Lung microvascular endothelial cell (primary cell): Measurements from ENCODE around the gene C2CD3. TPM values are rescaled to one million over a fixed set of nuclear protein-coding genes. Genes with fewer than 3 reads are reported as not detected.

ENCODE experiments used
- DNase-seq, 2 donors: peaks; one replicate each; pipeline versions ENCODE4 v3.0.0 to v3.0.0-alpha.2; 2010; ENCODE audit warnings: low read depth in 2 of 2
- total RNA-seq: library from RNA; depleted of rRNA; stranded (reverse); fragments of >200 nt; gene quantifications from 2 replicates; pipeline ENCODE4 v1.2.1, GENCODE V29; 2014

The C2CD3 gene
- total RNA-seq, 1 donor from 2014 or later = 10.7 TPM

DNA sequence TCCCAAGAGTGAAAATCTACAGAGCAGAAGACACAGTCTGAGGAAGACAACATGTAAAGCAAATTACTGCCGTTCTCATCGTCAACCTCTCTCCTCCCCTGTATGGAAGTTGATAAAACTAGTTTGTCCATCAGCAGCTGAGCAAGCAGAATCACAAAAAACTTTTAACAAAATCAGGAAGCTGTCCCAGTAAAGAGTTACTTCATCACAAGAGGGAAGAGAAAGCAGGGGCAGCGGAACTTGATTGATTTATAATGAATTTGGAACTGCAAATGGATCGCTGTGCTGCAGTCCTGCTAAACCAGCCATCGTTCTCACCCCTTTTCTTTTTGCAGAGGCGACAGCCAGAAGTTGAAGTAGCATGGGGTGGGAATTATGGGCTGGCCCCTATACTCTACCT, 148.3 kb downstream of the C2CD3 start:
- DNase-seq = no peak

DNA sequence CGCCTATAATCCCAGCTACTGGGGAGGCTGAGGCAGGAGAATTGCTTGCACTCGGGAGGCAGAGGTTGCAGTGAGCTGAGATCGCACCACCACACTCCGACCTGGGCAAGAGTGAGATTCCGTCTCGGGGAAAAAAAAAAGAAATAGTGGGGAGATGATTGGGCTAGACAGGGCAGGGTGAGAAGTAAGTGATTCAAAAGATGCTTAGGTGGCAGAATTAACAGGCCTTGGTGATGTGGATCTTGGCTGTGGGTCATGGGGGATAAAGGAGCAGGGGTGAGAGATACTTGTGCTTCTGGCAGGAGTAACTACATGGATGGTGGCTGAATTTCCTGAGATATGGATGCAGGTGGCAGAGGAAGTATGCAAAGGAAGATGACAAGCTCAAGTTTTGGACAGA, 148.8 kb downstream of the C2CD3 start:
- DNase-seq = no peak

DNA sequence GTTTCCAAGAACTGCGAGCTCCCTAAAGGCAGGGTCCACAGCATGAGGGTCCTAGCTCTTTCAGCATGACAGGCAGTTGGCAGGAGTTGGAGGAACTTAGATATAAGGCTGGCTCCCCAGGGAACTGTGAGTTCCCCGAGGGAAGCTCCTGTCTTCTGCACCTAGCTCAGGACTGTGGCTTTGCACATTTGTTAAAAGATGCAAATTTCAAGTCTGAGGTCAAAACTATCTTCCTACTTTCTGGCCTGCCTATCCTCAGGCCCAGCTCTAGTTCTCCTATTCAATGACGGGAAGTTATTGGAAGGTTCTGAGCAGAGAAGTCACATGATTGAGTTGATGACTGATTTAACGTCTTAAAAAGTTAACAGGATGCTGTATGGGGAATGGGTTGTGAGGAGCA, 150.3 kb downstream of the C2CD3 start:
- DNase-seq = no peak

DNA sequence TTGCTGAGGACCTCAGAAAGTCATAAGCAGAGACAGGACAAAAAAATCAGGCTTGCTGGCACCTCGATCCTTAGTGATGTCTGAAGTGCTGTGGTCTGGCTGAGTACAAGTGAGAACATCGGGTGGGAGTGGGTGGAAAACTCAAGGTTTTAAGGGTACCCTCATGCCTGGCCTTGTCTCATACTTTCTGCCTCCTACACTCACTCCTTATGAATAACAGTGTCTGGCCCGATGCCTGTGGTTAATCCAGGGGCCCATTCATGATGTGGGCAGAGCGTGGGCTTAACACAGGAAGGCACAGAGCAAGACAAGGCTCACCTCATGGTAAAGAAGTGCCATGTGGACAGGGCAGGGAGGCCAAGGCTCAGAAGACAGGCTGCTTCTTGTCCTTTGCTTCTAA, 150.9 kb downstream of the C2CD3 start:
- DNase-seq = no peak

DNA sequence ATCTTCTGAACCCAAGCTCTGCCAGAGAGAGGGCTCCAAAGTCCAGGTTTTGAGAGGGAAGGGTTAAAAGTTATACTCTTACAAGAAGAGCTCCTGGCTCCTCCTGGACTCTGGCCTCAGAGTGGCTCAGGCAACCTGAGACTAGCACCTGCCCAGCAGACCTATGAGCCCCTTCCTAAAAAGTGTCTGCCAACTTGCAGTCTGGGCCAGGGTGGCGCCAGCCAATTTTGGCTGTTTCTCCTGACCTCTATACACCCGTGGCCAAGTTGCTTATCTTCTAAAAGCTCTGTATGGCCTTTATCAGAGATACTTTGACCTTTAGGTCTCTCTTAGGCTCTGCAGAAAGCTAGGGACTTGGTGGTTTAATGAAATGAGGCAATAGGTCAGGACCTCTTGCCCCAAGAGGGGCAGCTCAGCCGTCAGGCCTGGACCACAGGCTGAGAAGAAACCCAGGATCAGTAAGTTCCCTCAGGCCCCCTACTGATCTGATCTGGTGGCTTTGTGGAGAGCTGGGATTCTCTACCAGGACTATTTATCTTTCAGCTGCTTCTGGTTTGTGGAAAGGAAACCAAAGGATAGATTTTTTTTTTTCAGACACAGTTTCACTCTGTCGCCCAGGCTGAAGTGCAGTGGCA, 151.6 kb downstream of the C2CD3 start:
- DNase-seq = no peak

DNA sequence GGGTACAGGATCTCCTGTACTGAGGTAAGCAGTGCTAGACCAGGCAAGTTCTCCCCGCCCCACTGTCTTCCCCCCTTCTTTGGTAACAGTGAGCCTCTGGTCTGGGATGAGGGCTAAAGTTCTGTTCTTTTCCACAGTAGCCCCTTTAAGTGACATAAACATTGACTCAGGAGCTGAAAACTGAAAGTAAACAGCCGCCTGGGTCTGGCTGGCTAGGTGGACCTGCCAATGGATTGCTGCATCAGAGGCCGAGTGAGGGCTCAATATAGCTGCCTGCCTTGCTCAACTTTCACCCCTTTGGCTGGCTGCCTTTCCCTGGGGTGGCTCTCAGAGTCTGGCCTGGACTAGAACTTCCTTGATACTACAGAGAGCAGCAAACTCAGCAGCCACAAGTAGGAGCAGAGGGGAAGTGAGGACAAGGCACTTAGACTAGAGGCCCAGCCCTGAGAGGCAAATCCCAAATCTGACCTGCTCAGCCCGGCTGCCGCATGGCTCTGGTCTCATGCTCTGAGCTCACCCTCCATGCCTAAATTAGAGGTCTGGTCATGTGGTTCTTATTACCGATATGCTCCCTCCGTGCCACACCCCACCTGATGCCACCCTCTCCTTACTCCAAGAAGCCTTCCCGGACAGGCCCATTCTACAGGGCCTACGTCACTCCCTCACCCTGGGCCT, 152.3 kb downstream of the C2CD3 start:
- peak; percentile 66 to 80 for DNase-seq

DNA sequence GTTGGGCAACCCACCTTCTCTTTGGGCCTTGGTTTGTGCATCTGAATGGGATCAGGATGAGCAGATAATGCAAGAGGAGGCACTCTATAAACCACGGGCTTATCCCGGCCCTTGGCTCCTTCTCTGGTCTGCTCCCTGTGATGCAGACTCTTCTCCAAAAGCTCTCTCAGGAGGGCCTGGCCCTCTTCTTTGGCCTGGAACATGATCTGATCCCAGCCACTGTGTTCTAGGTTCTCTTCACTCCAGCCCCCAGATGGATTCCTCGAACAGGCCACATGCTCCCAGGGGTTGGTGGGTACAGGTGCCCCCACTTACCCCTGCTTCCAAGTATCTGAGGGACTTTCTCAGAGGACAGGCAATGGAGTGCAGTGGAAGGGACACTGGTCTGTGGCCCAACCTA, 153.2 kb downstream of the C2CD3 start:
- no peak for DNase-seq

DNA sequence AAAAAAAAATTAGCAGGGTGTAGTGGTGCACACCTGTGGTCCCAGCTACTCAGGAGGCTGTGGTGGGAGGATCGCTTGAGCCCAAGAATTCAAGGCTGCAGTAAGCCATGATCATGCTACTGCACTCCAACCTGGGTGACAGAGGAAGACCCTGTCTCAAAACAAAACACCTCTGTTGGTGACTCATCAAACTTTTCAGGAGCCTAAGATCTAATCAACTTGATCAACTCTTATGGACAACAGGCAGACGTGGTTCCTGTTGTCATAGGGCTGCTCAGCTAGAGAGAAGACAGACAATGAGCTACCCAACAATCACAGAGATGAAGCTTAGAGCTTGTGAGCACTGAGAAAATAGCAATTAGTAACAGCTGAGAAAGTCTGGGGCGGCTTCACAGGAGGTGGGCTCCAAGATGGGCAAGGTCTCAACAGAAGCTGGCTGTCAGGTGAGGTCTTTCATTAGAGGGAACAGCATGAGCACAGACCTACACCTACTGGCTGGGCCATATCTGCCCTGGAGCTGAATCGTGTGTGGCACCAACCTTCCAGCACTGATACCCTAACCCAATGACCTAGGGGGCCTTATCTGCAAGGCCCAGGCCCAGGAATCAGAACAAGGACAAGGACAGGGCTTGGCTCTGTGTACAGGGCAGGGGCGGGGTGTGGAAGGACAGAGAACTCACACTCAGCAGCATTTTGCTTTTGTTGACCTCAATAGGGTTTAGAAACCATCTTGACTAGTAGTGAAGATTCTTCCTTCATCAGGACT, 154.7 kb downstream of the C2CD3 start:
- no peak for DNase-seq

DNA sequence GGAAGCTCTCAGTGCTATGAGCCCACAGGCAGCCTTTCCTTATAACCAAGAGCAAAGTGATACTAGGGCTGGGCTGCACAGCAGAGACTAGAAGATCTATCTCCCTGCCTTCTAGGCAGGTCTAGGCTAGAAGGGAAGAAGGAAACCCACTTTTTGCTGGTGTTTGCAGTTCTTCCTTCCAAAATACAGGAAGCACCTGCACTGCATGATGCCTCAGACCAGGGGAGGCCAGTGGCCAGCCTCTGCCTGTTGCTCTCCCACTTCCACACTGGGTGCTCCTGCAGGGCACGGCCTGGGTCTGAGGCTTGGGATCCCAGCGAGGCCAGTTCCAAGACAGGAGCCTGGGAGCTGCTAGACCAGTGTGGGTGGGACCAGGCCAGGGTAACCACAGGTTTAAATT, 155.9 kb downstream of the C2CD3 start:
- peak in 1 of 2 donors; percentile 10 for DNase-seq

DNA sequence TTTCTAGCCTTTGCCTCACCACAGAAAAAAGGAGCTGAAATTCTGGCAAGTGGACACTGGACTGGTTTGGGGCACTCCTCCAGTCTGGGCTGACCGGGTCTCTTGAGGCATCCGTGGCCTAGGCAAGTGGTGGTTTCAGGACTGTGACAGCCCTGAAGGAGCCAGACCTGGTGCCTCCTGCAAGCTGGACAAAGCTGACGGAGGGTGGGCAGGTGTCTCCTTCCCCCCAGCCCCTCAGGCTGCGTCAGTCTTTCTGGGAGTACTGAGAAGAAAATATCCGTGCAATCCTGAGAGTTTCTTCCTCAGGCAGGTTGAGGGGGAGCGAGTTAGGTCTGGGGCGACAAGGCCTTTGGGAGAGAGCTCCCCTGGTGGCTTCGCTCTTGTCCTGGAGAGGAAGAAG, 157.7 kb downstream of the C2CD3 start:
- DNase-seq = no peak

DNA sequence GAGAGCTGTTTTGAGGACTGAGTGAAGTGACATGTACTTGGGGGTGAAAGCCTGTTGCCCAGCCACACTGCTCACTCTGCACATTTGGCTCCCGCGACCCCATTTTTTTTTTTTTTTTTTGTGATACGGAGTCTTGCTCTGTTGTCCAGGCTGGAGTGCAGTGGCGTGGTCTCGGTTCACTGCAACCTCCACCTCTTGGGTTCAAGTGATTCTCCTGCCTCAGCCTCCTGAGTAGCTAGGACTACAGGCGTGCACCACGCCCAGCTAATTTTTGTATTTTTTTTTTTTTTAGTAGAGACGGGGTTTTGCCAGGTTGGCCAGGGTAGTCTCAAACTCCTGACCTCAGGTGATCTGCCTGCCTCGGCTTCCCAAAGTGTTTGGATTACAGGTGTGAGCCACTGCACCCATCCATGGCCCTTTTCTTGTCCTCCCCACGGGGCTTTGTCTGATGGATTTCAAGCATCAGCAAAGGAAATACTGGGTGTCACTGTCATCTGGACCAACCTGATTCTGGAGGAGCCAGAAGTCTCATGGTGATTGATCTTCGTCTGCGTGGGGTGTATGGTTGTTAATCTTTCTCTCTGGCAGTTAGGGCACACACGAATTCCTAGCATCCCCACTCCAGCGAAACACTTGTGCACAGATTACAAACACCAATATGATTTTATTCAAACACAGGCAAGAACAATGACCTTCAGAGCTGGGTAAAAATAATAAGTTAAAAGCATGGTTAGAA, 158.6 kb downstream of the C2CD3 start:
- DNase-seq = no peak

DNA sequence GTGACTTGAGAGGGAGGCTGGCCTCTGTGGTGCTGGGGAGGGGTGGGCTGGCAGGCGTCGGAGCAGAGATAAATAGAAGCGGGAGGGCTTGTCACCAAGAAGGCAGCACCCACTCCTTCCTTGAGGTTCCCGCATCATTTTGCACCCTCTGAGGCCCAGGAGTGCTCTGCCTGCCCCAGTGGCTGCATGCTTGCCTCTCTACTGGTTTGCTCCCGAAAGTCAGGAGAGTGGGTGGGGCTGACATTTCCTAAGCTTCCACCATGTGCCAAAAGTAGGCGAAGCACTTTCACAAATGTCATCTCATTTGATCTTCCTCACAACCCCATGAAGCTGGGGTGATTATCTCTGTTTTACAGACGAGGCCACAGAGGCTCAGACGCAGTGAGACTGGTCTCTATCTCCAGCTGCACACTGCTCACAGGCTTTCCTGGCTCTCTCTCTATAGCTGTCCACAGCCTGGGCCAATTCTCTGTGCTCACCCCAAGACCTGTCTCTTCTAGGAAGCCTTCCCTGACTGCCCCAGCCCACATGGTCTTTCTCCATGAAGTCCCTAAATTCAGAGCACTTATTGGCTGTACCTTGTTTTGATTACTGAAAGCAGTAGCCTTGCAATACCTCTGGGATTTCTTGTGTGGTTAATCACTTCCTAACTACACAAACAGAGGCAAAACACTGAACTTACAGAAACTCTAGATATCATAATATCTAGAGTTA, 159.3 kb downstream of the C2CD3 start:
- peak in 1 of 2 donors; percentile 46 for DNase-seq

DNA sequence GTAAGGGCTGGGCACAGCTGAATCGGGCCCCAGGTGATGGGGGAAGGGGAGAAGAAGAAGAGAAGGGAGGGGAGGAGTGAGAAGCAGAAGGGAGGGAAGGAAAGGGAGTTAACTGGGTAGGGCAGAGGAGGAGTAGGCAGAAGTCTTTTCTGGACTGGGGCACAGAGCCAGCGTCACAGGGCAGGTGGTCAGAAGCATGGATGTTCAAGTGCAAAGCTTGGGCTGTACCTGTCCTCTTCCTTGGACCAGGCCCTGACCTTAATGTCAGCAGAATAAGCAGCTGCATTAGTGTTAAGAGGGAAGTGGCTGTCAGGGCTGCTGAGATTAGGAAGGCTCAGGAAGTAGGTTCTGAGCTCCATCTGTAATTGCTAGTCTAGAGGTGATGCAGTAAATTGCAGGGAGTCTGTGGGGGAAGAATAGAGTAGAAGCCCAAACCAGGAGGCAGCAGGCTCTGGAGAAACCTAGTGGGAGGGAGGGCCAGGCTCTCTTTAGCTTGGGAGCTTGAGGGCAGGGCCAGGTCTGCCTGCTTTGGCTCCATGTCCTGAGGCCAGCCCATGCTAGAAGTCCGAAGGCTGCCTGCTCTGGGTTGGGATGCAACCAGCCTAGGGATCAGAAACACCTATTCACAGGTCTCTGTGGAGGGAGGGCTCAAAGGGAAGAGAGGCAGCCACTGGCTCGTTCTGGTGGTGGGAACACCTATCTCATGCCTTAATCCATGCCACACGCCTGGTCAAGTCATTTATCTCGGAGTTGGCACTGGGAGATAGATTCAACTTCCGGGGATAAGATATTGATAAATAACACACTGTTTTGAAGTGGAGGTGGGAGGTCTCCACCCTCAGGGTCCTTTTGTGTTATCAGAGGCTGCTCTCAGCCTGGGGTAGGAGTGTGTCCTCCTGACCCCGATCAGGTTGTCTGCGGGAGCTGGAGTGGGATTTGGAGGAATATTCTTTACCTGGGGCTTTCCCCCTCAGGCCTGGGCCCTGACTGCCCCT, 160.2 kb downstream of the C2CD3 start:
- no peak for DNase-seq

DNA sequence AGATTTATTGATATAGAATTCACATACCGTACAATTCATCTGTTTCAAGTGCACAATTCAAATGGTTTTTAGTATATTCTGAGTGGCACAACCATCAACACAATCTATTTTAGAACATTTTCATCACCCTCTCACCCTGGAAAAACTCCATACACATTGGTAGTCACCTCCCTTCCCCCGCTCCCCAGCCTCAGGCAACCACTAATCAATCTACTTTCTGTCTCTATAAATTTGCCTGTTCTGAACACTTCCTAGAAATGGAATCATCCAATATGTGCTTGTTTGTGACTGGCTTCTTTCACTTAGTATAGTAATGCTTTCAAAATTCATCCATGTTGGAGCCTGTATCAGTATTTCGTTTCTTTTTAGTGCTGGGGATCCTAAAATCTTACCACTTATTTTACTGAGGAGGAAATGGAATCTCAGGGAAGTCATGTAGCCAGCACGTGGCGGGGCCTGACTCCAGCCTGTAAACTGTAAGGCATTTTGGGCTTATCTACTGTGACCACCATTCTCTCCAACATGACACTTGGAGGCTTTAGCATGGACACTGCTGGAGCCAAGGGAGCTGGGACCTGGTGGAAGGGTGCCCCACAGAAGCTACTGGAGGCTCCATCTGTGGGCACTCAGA, 161.0 kb downstream of the C2CD3 start:
- no peak for DNase-seq

DNA sequence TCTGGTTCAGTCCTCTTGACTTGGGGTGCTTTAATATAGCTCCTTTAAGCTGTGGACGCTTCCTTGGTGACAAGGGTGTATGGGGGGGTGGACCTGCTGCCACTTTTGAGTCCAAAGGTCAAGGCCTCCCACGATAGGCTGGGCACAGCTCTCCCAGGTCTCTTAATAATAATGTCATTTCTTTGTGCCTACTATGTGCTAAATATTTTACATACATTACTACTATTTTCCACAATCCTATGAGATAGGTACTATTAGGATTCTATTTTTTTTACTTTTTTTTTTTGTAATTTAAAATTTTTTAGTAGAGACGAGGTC, 161.6 kb downstream of the C2CD3 start:
- DNase-seq = no peak

DNA sequence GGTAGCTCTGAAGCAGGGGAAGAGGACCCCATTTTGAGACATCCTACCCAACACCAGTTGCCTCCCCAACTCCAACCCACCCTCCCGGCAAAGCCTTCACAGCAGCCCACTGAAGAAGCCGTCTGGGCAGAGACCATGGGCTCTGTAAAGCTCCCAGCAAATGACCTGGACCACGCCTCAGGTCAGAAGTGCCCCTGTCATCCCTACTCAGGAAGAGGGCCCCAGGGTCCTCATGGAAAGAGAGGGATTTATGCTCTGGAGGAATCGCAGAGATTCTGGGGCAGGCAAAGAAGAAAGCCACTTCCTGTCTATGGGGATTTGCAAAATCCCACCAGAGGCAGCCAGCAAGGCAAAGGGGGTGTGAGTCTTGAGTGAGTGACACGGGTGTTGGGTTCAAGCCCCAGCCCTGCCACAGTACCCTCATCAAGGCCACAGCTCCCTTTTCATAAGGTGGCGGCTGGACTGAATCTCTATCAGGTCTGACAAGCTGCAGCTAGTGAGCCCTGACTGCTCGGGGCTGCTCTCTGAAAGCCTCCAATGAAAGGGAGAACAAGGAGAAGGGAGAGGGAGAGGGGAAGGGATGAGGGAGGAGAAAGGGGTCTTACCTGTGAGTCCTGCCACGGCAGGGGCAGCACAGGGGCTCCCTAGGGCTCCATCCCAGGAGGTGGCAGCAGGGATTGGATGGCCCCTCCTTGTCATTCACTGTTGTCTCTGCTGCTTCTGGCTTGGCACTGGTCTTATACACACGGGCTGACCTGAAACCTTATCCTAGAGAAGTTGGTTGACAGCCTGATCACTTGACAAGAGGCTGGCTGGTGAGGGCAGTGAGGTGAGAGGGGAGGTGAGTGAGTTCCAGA, 162.2 kb downstream of the C2CD3 start, which contains the start of gene UCP3:
Gene UCP3, minus strand, starts transcription at position 713 of the 857 bp plus-strand sequence. CDS start 2,043 bp downstream, outside the sequence.
- no peak for DNase-seq

DNA sequence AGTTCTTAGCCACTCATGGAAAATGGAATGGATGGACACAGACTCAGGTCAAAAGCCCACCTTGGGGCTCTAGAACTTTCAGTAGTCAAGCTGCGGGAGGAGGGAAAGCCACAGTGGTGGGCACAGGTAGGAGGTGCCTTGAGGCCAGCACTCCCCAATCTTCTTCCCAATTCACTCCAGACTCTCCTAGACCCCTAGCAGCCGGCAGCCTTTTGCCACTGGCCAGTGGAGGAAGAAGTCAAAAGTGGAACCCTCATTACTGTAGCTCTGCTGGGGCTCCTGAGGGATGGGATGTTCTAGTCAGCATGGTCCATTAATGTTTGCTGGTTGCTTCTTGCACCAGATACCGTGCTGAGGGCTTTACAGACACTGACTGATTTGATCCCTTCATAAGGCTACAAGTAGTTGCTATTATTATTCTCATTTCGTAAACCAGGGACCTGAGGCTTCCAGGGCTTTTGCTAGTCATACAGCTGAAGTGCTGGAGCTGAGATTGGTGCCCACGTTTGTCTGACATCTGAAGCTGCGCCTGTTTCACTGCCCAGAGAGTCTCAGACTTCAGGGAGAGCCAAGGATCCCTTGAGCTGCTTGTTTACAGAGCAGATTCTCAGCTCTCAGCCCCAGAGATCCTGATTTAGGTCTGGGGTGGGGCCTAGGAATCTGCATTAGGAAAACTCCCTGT, 163.0 kb downstream of the C2CD3 start:
- DNase-seq = no peak

DNA sequence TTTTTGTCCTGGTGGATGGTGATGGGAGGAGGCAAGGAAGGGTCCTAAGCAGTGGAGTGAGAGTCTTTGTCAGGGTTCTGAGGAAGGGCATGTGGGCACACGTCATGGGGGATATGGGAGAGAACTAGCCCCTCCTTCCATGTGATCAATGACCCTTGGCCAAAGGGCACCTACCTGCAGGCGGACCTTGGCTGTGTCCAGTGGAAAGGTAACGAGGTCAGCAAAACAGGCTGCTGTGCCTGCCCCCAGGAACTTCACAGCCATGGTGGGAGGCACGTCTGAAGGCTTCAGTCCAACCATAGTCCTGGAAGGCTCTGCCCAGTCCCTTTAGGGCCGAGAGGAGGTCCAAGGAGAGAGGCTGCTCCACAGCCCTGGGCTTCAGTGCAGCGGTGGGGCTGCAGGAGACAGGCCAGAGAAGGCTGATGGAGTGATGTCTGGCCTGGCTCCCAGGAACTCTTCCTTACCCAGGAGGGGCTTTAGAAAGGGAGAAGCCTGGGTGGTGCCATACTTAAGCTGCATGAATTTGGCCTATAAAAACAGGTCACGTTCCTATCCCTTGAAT, 164.0 kb downstream of the C2CD3 start:
- no peak for DNase-seq
